Adrenal gland (tissue), 12 donors: ENCODE measurements around the gene KDM4C. TPM values are rescaled to one million over a fixed set of nuclear protein-coding genes. Genes with fewer than 3 reads are reported as not detected.

Experiments used
- DNase-seq, 7 donors: peaks; one replicate each; pipeline ENCODE4 v3.0.0-alpha.2; 2019 to 2020
- H3K27ac ChIP-seq, 5 donors: fragments of 200-600 bp; sonication (generic) in 4 of 5; 1 replicate in 3 of 5; 2 replicates in 2 of 5; pipeline versions ENCODE4 v1.5.1 to v1.8.0; 2016 to 2020; ENCODE audit warnings: mild to moderate bottlenecking in 1 of 5
- H3K27me3 ChIP-seq: fragments of 200-600 bp; 2 replicates; pipeline ENCODE4 v1.8.0; 2021
- H3K36me3 ChIP-seq, 2 donors: fragments of 200-600 bp; replicated peaks in 1 of 2; 1 replicate in 1 of 2; 2 replicates in 1 of 2; pipeline versions ENCODE4 v1.5.1 to v1.8.0; 2018 to 2022
- H3K4me1 ChIP-seq, 2 donors: fragments of 200-600 bp; replicated peaks in 1 of 2; 1 replicate in 1 of 2; 2 replicates in 1 of 2; pipeline versions ENCODE4 v1.5.1 to v1.8.0; 2018 to 2021
- H3K4me3 ChIP-seq, 4 donors: fragments of 200-600 bp; sonication (generic) in 3 of 4; one replicate each; pipeline ENCODE4 v1.5.1; 2016 to 2018
- H3K9me3 ChIP-seq, 3 donors: fragments of 200-600 bp; sonication (generic) in 1 of 3; replicated peaks in 1 of 3; 1 replicate in 2 of 3; 2 replicates in 1 of 3; pipeline versions ENCODE4 v1.5.1 to v1.8.0; 2016 to 2021
- CTCF ChIP-seq, 6 experiments: fragments of 450-650 bp in 4 of 6; fragments of 200-600 bp in 2 of 6; sonication (generic) in 1 of 6; IDR thresholded peaks; 1 replicate in 5 of 6; 2 replicates in 1 of 6; pipeline versions ENCODE4 v1.5.1 to v1.8.0; 2016 to 2021; ENCODE audit warnings: antibody characterized with exemption in 6 of 6, mild to moderate bottlenecking in 2 of 6, moderate library complexity in 1 of 6
- POLR2A ChIP-seq, 2 donors: fragments of 450-650 bp; IDR thresholded peaks; one replicate each; pipeline ENCODE4 v1.6.1; 2017; ENCODE audit warnings: antibody characterized with exemption in 2 of 2, mild to moderate bottlenecking in 2 of 2, moderate library complexity in 1 of 2
- WGBS, 4 donors: extraction: QIAGEN DNeasy Blood & Tissue Kit in 2 of 4; methylation state at CpG; one replicate each; pipeline versions ENCODE4 v1.1.5 to v1.1.7; 2013 to 2017; 5-methylcytosine and 5-hydroxymethylcytosine counted together
- intact Hi-C, 2 donors: fragments of 100-400 bp; cut with DNase I; formaldehyde crosslinking; loops; one replicate each; pipeline versions ENCODE4 v1.14.1 to v1.15.0; 2022 to 2023
- polyA plus RNA-seq, 3 donors: library from polyadenylated mRNA; stranded (reverse); fragments of 200-250 nt in 2 of 3; fragments of 350-450 nt in 1 of 3; fragmentation: Illumina TruSeq in 1 of 3; extraction: RNeasy Lipid Tissue Mini Kit (QIAGEN cat#74804) in 1 of 3; gene quantifications; one replicate each; pipeline ENCODE4 v1.2.3, GENCODE V29; 2013 to 2014
- total RNA-seq, 9 donors: library from RNA; depleted of rRNA in 4 of 9; stranded (reverse); fragments of >200 nt in 4 of 9; fragments of 120-200 nt in 1 of 9; fragmentation: NEBNext Ultra II Directional in 1 of 9; extraction: Animal tissue kit (Norgen Biotek cat#: 25700) in 1 of 9; gene quantifications; one replicate each; pipeline versions ENCODE4 v1.1.0 to v1.2.4, GENCODE V29; 2013 to 2023
- donor health status: healthy with polysubstance abuse.
- donor health status: Bipolar disorder and iron deficiency.
- donor health status: DM: yes; HTN: yes; CAD: no.
- donor health status: DM: no; HTN: no; CAD: no.
- donor health status: DM: no; HTN: no; CAD: no.
- donor health status: DM: yes; HTN: yes; CAD: no.

The KDM4C gene
- total and polyA plus RNA-seq, 12 donors, result 7.9 to 33.4 (median 23.3) TPM

DNA sequence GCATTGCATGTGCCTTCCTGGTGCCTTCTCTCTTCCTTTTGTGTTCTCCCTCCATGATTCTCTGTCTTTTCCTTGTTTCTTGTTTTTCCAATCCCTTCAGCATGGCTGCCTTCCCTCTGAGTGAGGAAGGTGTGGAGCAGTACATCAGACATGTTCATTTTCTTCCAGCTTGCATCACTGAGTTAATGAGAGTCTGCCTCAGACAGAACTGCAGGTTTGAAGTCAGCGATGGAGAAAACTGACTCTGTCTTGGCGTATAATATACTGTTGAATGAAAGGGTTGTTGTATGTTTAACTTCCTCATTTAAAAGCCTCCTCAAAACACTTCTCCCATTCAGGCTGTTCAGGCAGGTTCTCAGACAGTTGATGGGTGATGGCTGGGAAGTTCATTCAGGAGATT, 129.3 kb downstream of the KDM4C start:
- WGBS, 4 donors, result 84 to 90% (median 87%) methylated on average over 2 of the region's 2 CpGs
- no peaks in the 10 kb centered on the region for H3K36me3 ChIP-seq
- no peak for TF ChIP-seq POLR2A (IDR thresholded peaks at IDR 0.05)
- no peak for TF ChIP-seq CTCF (IDR thresholded peaks at IDR 0.05)
- DNase-seq, result no peak
- no peaks in the 10 kb centered on the region for H3K4me1 ChIP-seq
- H3K27ac ChIP-seq, result no peak overlapping the region
- intact Hi-C loops, result no loop called here
- H3K4me3 ChIP-seq, result no peak overlapping the region
- H3K27me3 ChIP-seq, result no peaks in the 10 kb centered on the region
- no peaks in the 10 kb centered on the region for H3K9me3 ChIP-seq

DNA sequence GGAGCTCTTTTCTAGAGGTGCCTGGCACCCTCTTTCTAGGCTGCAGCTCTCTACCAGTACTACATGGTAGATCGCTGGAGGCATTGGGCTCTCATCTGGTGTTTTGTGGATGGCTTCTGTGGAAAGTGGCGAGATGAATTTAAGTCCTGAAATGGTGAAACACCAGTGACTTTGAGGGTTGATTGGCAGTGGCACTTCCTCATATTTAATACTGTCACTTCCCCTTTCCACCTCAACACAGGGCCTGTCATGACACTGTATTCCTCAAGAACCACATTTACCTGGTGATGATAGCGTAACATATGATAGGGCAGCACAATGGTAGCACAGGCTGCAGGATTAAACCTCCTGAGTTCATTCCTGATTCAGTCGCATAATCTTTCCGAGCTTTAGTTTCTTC, 132.1 kb downstream of the KDM4C start:
- no peak for DNase-seq

DNA sequence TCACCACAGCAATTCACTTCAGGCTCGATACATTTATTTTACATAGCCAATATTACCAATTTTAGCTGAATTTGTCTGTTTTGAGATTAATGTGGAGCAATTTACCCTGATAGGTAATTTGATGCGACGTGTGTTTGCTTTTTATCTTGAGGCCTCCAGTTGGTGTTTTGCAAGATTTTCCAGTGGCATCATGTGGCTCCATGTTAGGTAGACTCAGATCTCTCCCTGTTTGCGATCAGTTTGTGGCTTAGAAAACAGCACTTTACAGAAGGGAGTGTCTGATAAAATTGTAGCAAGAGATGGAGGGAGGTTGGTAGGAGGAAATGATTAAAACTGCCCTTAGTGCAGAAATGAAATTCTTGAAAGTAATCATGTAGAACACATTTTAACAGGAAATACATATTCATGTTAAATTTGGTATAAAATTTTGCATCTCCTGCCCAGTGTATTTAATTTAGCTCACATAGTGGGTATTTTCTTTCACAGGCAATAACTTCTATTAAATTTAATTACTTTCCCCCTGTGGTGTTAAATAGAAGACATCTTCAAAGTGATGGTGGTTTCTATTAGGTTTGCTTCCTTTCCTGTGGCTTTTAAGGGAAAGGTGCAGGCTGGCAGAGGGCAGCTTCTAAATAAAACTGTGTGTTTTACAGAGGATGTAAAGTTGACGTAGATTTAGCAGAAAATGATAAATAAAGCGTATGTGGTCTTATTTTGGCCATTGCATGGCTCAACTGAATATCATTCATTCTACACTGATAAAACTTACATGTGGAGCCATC, 135.8 kb downstream of the KDM4C start:
- TF ChIP-seq POLR2A (IDR thresholded peaks at IDR 0.05), result no peak
- no peak for TF ChIP-seq CTCF (IDR thresholded peaks at IDR 0.05)
- no peaks in the 10 kb centered on the region for H3K9me3 ChIP-seq
- no peak overlapping the region for H3K4me3 ChIP-seq
- no peak for DNase-seq
- H3K27me3 ChIP-seq, result no peaks in the 10 kb centered on the region
- intact Hi-C loops, result no loop called here
- 87 to 96% (median 88%) methylated on average over 6 of the region's 6 CpGs for WGBS, 4 donors
- H3K36me3 ChIP-seq, result no peaks in the 10 kb centered on the region
- H3K4me1 ChIP-seq, result peaks cover 0 to 4% of the 10 kb centered on the region in 2 donors
- no peak overlapping the region for H3K27ac ChIP-seq

More for the DNA sequence above, 132.1 kb downstream of the KDM4C start:
- H3K4me3 ChIP-seq, result no peak overlapping the region
- H3K27me3 ChIP-seq, result no peaks in the 10 kb centered on the region
- H3K27ac ChIP-seq, result no peak overlapping the region
- H3K9me3 ChIP-seq, result no peaks in the 10 kb centered on the region
- no peaks in the 10 kb centered on the region for H3K36me3 ChIP-seq
- no peaks in the 10 kb centered on the region for H3K4me1 ChIP-seq
- TF ChIP-seq CTCF (IDR thresholded peaks at IDR 0.05) (no peak), POLR2A (IDR thresholded peaks at IDR 0.05) (no peak)
- WGBS, 4 donors, result 90 to 93% (median 92%) methylated on average over 5 of the region's 5 CpGs
- intact Hi-C loops, result no loop called here

GRCh38 chr9:6894135-6894534, 136.4 kb downstream of the KDM4C start:
- WGBS, 4 donors, result 77 to 93% (median 85%) methylated on average over 3 of the region's 3 CpGs
- intact Hi-C loops, result no loop called here
- no peak for TF ChIP-seq POLR2A (IDR thresholded peaks at IDR 0.05)
- no peak for TF ChIP-seq CTCF (IDR thresholded peaks at IDR 0.05)

More at GRCh38 chr9:6894135-6894534, 136.4 kb downstream of the KDM4C start:
- Histone ChIP-seq H3K27ac (no peak overlapping the region), H3K4me1 (peaks cover 0 to 4% of the 10 kb centered on the region in 2 donors), H3K36me3 (no peaks in the 10 kb centered on the region), H3K27me3 (no peaks in the 10 kb centered on the region), H3K4me3 (no peak overlapping the region), H3K9me3 (no peaks in the 10 kb centered on the region)
- no peak for DNase-seq
